ENCODE measurements around the gene SLC24A3. TPM values are rescaled to one million over a fixed set of nuclear protein-coding genes. Genes with fewer than 3 reads are reported as not detected.

SLC24A3 gene
- total and polyA plus RNA-seq, 2 experiments from 2014 or later, result 0.81 to 2.5 TPM

DNA sequence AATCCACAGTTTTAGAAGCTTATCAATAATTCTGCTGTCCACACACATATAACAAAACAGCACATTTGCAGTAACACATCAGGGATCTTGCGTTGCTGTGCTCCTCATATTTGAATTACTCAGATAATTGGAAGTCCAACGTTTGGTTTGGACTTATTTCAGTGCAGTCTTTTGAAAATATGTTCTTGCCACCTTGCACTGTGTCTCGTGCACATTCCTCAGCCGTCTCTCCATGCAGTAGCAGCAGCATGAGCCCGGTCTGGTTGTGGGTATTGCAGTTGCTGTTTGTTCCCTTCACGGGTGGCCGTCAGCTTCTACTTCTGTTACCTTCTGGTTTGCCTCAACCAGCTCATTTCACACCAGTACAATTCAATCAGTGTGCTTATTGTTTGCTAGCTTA is 215.5 kb downstream of the SLC24A3 start:
- TF ChIP-seq EZH2phosphoT487 (IDR thresholded peaks at IDR 0.05; ENCODE audit: unreplicated experiment) (no peak), ZNF114 (CRISPR knock-in tag; IDR thresholded peaks at IDR 0.05) (no peak), ZNF331 (CRISPR knock-in tag; IDR thresholded peaks at IDR 0.05; ENCODE audit: low read depth) (no peak), JUNB (IDR thresholded peaks at IDR 0.05; ENCODE audit: unreplicated experiment) (no peak), POLR2AphosphoS5 (IDR thresholded peaks at IDR 0.05; ENCODE audit: low read depth) (no peak), NANOG (IDR thresholded peaks at IDR 0.05; ENCODE audit: borderline replicate concordance) (no peak), CREB1 (CRISPR knock-in tag; IDR thresholded peaks at IDR 0.05; ENCODE audit: low read depth) (no peak), EZH2 (IDR thresholded peaks at IDR 0.05; ENCODE audit: low read depth, unreplicated experiment) (no peak), STAT1 (IDR thresholded peaks at IDR 0.05; ENCODE audit: unreplicated experiment) (no peak)
- TF ChIP-seq, protein P1, sequence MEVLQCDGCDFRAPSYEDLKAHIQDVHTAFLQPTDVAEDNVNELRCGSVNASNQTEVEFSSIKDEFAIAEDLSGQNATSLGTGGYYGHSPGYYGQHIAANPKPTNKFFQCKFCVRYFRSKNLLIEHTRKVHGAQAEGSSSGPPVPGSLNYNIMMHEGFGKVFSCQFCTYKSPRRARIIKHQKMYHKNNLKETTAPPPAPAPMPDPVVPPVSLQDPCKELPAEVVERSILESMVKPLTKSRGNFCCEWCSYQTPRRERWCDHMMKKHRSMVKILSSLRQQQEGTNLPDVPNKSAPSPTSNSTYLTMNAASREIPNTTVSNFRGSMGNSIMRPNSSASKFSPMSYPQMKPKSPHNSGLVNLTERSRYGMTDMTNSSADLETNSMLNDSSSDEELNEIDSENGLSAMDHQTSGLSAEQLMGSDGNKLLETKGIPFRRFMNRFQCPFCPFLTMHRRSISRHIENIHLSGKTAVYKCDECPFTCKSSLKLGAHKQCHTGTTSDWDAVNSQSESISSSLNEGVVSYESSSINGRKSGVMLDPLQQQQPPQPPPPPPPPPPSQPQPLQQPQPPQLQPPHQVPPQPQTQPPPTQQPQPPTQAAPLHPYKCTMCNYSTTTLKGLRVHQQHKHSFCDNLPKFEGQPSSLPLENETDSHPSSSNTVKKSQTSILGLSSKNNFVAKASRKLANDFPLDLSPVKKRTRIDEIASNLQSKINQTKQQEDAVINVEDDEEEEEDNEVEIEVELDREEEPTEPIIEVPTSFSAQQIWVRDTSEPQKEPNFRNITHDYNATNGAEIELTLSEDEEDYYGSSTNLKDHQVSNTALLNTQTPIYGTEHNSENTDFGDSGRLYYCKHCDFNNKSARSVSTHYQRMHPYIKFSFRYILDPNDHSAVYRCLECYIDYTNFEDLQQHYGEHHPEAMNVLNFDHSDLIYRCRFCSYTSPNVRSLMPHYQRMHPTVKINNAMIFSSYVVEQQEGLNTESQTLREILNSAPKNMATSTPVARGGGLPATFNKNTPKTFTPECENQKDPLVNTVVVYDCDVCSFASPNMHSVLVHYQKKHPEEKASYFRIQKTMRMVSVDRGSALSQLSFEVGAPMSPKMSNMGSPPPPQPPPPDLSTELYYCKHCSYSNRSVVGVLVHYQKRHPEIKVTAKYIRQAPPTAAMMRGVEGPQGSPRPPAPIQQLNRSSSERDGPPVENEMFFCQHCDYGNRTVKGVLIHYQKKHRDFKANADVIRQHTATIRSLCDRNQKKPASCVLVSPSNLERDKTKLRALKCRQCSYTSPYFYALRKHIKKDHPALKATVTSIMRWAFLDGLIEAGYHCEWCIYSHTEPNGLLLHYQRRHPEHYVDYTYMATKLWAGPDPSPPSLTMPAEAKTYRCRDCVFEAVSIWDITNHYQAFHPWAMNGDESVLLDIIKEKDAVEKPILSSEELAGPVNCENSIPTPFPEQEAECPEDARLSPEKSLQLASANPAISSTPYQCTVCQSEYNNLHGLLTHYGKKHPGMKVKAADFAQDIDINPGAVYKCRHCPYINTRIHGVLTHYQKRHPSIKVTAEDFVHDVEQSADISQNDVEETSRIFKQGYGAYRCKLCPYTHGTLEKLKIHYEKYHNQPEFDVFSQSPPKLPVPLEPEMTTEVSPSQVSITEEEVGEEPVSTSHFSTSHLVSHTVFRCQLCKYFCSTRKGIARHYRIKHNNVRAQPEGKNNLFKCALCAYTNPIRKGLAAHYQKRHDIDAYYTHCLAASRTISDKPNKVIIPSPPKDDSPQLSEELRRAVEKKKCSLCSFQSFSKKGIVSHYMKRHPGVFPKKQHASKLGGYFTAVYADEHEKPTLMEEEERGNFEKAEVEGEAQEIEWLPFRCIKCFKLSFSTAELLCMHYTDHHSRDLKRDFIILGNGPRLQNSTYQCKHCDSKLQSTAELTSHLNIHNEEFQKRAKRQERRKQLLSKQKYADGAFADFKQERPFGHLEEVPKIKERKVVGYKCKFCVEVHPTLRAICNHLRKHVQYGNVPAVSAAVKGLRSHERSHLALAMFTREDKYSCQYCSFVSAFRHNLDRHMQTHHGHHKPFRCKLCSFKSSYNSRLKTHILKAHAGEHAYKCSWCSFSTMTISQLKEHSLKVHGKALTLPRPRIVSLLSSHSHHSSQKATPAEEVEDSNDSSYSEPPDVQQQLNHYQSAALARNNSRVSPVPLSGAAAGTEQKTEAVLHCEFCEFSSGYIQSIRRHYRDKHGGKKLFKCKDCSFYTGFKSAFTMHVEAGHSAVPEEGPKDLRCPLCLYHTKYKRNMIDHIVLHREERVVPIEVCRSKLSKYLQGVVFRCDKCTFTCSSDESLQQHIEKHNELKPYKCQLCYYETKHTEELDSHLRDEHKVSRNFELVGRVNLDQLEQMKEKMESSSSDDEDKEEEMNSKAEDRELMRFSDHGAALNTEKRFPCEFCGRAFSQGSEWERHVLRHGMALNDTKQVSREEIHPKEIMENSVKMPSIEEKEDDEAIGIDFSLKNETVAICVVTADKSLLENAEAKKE (CRISPR knock-in tag; IDR thresholded peaks at IDR 0.05), result no peak
- TF ChIP-seq, protein P2, sequence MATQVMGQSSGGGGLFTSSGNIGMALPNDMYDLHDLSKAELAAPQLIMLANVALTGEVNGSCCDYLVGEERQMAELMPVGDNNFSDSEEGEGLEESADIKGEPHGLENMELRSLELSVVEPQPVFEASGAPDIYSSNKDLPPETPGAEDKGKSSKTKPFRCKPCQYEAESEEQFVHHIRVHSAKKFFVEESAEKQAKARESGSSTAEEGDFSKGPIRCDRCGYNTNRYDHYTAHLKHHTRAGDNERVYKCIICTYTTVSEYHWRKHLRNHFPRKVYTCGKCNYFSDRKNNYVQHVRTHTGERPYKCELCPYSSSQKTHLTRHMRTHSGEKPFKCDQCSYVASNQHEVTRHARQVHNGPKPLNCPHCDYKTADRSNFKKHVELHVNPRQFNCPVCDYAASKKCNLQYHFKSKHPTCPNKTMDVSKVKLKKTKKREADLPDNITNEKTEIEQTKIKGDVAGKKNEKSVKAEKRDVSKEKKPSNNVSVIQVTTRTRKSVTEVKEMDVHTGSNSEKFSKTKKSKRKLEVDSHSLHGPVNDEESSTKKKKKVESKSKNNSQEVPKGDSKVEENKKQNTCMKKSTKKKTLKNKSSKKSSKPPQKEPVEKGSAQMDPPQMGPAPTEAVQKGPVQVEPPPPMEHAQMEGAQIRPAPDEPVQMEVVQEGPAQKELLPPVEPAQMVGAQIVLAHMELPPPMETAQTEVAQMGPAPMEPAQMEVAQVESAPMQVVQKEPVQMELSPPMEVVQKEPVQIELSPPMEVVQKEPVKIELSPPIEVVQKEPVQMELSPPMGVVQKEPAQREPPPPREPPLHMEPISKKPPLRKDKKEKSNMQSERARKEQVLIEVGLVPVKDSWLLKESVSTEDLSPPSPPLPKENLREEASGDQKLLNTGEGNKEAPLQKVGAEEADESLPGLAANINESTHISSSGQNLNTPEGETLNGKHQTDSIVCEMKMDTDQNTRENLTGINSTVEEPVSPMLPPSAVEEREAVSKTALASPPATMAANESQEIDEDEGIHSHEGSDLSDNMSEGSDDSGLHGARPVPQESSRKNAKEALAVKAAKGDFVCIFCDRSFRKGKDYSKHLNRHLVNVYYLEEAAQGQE (IDR thresholded peaks at IDR 0.05; ENCODE audit: unreplicated experiment), result no peak
- TF ChIP-seq, protein P3, sequence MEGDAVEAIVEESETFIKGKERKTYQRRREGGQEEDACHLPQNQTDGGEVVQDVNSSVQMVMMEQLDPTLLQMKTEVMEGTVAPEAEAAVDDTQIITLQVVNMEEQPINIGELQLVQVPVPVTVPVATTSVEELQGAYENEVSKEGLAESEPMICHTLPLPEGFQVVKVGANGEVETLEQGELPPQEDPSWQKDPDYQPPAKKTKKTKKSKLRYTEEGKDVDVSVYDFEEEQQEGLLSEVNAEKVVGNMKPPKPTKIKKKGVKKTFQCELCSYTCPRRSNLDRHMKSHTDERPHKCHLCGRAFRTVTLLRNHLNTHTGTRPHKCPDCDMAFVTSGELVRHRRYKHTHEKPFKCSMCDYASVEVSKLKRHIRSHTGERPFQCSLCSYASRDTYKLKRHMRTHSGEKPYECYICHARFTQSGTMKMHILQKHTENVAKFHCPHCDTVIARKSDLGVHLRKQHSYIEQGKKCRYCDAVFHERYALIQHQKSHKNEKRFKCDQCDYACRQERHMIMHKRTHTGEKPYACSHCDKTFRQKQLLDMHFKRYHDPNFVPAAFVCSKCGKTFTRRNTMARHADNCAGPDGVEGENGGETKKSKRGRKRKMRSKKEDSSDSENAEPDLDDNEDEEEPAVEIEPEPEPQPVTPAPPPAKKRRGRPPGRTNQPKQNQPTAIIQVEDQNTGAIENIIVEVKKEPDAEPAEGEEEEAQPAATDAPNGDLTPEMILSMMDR (conservative IDR thresholded peaks at IDR 0.05; ENCODE audit: low read depth in 2 of 2), result no peak
- TF ChIP-seq, protein P4, sequence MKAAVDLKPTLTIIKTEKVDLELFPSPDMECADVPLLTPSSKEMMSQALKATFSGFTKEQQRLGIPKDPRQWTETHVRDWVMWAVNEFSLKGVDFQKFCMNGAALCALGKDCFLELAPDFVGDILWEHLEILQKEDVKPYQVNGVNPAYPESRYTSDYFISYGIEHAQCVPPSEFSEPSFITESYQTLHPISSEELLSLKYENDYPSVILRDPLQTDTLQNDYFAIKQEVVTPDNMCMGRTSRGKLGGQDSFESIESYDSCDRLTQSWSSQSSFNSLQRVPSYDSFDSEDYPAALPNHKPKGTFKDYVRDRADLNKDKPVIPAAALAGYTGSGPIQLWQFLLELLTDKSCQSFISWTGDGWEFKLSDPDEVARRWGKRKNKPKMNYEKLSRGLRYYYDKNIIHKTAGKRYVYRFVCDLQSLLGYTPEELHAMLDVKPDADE (IDR thresholded peaks at IDR 0.05), result no peak
- Histone ChIP-seq H3F3A (replicated peaks; ENCODE audit: low read depth) (no peaks in the 10 kb centered on the region), H3K27ac (ENCODE audit: low read depth) (no peak overlapping the region), H3K36me3 (ENCODE audit: insufficient read depth) (no peaks in the 10 kb centered on the region), H3K79me2 (replicated peaks; ENCODE audit: insufficient read depth) (no peaks in the 10 kb centered on the region), H3K4me1 (ENCODE audit: insufficient read depth) (peaks cover 12% of the 10 kb centered on the region), H2AFZ (no peak overlapping the region), H3K4me2 (no peak overlapping the region), H4K20me1 (replicated peaks; ENCODE audit: insufficient read depth) (no peaks in the 10 kb centered on the region), H3K4me3 (no peak overlapping the region), H3K9me2 (ENCODE audit: insufficient read depth) (no peaks in the 10 kb centered on the region), H3K27me3 (ENCODE audit: insufficient read depth) (no peaks in the 10 kb centered on the region)
- Mint-ChIP-seq H3K4me1 (peaks cover 44% of the 10 kb centered on the region), H3K27ac (no peak overlapping the region), H3K9me3 (no peaks in the 10 kb centered on the region), H3K27me3 (ENCODE audit: insufficient read depth, low read depth, poor library complexity) (peaks cover 3% of the 10 kb centered on the region), H3K4me3 (no peak overlapping the region), H3K36me3 (ENCODE audit: low read depth) (no peaks in the 10 kb centered on the region)
- ATAC-seq (no peak), DNase-seq (ENCODE audit: low spot score) (no peak)
